PC-9 (cell line): ENCODE data around the gene SHISA5. TPM values are rescaled to one million over a fixed set of nuclear protein-coding genes. Genes with fewer than 3 reads are reported as not detected.

Experiments used
- BruUV-seq: library from RNA; stranded (reverse); fragments of 400-500 nt; replicated peaks from 2 replicates; lab custom pipeline; 2021; lab: Mats Ljungman, UMichigan
- CTCF ChIA-PET: fragments of 300-600 bp; sonication (Branson Sonifier 250); formaldehyde crosslinking; loops from one replicate; lab custom pipeline; 2022; ENCODE audit warnings: antibody characterized with exemption; lab: Charles Lee
- POLR2A ChIA-PET: fragments of 300-600 bp; sonication (Branson Sonifier 250); formaldehyde crosslinking; loops from one replicate; lab custom pipeline; 2022; ENCODE audit warnings: antibody characterized with exemption; ENCODE audit not compliant: unreplicated experiment; lab: Charles Lee
- DNase-seq, 2 experiments: peaks; one replicate each; pipeline versions ENCODE4 v3.0.0 to v3.0.0-alpha.2; 2015 to 2022; ENCODE audit warnings: mixed read lengths in 1 of 2
- H2AFZ ChIP-seq: fragments of 200-600 bp; sonication (generic); 2 replicates; pipeline ENCODE4 v1.8.1; 2017; ENCODE audit warnings: antibody characterized with exemption
- H3F3A ChIP-seq: fragments of 200-600 bp; sonication (generic); 2 replicates; pipeline ENCODE4 v1.8.1; 2017; ENCODE audit warnings: antibody characterized with exemption, mild to moderate bottlenecking, low read depth; ENCODE audit not compliant: insufficient read depth
- H3K27ac ChIP-seq: fragments of 200-600 bp; sonication (generic); 2 replicates; pipeline ENCODE4 v1.6.1; 2016; ENCODE audit warnings: mixed run types
- H3K27me3 ChIP-seq: fragments of 200-600 bp; sonication (generic); 2 replicates; pipeline ENCODE4 v1.6.1; 2016; ENCODE audit warnings: low read depth, mixed run types; ENCODE audit not compliant: insufficient read depth
- H3K36me3 ChIP-seq: fragments of 200-600 bp; sonication (generic); 2 replicates; pipeline ENCODE4 v1.6.1; 2016; ENCODE audit warnings: low read depth, mixed run types
- H3K4me1 ChIP-seq: fragments of 200-600 bp; sonication (generic); replicated peaks from 2 replicates; pipeline ENCODE4 v1.6.1; 2016; ENCODE audit warnings: mixed run types; ENCODE audit not compliant: insufficient read depth
- H3K4me2 ChIP-seq: fragments of 200-600 bp; sonication (generic); 2 replicates; pipeline ENCODE4 v1.6.1; 2017; ENCODE audit warnings: mixed run types
- H3K4me3 ChIP-seq: fragments of 200-600 bp; sonication (generic); 2 replicates; pipeline ENCODE4 v1.6.1; 2016; ENCODE audit warnings: mixed run types
- H3K79me2 ChIP-seq: fragments of 200-600 bp; sonication (generic); 2 replicates; pipeline ENCODE4 v1.6.1; 2017; ENCODE audit warnings: low read depth, mixed run types
- H3K9me2 ChIP-seq: fragments of 200-600 bp; sonication (generic); 2 replicates; pipeline ENCODE4 v1.8.1; 2017; ENCODE audit warnings: mild to moderate bottlenecking; ENCODE audit not compliant: insufficient read depth
- H3K9me3 ChIP-seq: fragments of 200-600 bp; sonication (generic); 2 replicates; pipeline ENCODE4 v1.8.1; 2016; ENCODE audit warnings: low read depth; ENCODE audit not compliant: insufficient read depth
- H4K20me1 ChIP-seq: fragments of 200-600 bp; sonication (generic); 2 replicates; pipeline ENCODE4 v1.8.1; 2017; ENCODE audit not compliant: insufficient read depth
- EZH2 ChIP-seq: fragments of 200-600 bp; sonication (generic); IDR thresholded peaks from 2 replicates; pipeline ENCODE4 v1.8.0; 2017; ENCODE audit warnings: antibody characterized with exemption, low read depth
- intact Hi-C: fragments of 100-400 bp; cut with micrococcal nuclease; formaldehyde crosslinking; loops from one replicate; pipeline ENCODE4 v1.10.0; 2022; ENCODE audit not compliant: unreplicated experiment
- total RNA-seq: library from RNA; stranded (reverse); gene quantifications from 2 replicates; pipeline ENCODE4 v1.2.3, GENCODE V29; 2021
- TF ChIP-seq, protein P1 (sequence below): fragments of 200-600 bp; sonication (generic); conservative IDR thresholded peaks from 2 replicates; pipeline ENCODE4 v1.6.1; 2017; ENCODE audit warnings: mixed run types, antibody characterized with exemption, mild to moderate bottlenecking, moderate library complexity

SHISA5 gene
- total RNA-seq, 1 experiment from 2014 or later, result 133 TPM

DNA sequence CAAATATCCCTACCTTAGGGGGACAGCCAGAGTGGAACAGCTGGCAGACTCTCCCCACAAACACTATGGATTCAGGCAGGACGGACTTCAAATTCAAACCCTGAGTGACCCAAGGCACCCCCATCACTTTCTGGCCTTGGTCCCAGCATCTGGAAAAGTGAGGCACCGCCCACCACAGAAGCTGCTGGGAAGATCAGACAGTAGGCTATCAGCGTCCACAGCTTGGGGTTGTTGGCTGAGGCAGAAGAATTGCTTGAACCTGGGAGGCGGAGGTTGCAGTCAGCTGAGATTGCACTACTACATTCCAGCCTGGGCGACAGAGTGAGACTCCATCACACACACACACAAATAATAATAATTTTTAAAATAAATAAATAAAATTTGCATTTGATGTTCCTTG lies 44.2 kb upstream of the SHISA5 start:
- no peaks in the 10 kb centered on the region for H3K36me3 ChIP-seq
- no TSS peak for BruUV-seq

DNA sequence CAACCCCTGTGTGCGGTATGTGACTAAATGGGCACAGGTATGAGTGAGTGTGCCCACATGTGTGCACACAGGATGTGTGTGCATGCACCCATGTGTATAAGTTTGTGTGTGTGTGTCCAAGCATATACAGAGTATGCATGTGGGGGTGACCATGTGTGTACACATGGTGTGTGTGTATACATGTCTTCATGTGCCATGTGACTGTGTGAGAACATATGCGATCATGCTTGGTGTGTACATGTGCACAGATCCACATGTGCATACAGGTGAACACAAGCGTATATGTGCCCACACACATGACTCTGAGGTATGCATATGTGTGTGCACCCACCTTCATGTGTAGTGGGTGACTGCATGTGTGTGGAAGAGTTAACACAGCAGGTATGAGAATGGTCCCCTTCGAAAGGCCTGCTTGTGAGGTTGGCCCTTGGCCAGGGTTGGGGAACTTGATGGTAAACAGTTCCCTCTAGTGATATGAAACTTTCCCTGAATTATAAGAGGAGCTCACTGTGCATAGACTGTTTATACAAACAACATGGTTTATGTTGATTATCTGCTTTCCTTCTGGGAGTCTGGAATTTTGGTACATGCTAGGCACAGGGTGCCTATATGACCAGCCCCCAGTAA lies 42.3 kb upstream of the SHISA5 start:
- POLR2A ChIA-PET, result no interaction called here
- Histone ChIP-seq H3K4me1 (peaks cover 21% of the 10 kb centered on the region), H3F3A (no peaks in the 10 kb centered on the region), H2AFZ (no peak overlapping the region), H3K9me2 (no peaks in the 10 kb centered on the region), H3K36me3 (no peaks in the 10 kb centered on the region), H4K20me1 (no peaks in the 10 kb centered on the region), H3K4me3 (no peak overlapping the region), H3K27me3 (no peaks in the 10 kb centered on the region), H3K79me2 (no peaks in the 10 kb centered on the region), H3K27ac (no peak overlapping the region), H3K4me2 (no peak overlapping the region), H3K9me3 (no peaks in the 10 kb centered on the region)
- no peak for TF ChIP-seq EZH2
- TF ChIP-seq, protein P1, sequence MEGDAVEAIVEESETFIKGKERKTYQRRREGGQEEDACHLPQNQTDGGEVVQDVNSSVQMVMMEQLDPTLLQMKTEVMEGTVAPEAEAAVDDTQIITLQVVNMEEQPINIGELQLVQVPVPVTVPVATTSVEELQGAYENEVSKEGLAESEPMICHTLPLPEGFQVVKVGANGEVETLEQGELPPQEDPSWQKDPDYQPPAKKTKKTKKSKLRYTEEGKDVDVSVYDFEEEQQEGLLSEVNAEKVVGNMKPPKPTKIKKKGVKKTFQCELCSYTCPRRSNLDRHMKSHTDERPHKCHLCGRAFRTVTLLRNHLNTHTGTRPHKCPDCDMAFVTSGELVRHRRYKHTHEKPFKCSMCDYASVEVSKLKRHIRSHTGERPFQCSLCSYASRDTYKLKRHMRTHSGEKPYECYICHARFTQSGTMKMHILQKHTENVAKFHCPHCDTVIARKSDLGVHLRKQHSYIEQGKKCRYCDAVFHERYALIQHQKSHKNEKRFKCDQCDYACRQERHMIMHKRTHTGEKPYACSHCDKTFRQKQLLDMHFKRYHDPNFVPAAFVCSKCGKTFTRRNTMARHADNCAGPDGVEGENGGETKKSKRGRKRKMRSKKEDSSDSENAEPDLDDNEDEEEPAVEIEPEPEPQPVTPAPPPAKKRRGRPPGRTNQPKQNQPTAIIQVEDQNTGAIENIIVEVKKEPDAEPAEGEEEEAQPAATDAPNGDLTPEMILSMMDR, result no peak; the same call in 1 of the 2 replicates
- CTCF ChIA-PET, result interaction anchor here (0.6 kb wide), 1 partner anchor 145 kb away, joined by 4 read pairs; no protein-coding TSS in a partner anchor
- no peak for DNase-seq
- BruUV-seq, result no TSS peak
- intact Hi-C loops, result loop anchor here (5.0 kb wide), 1 partner anchor 354 kb away; no protein-coding TSS in a partner anchor

More for the DNA sequence above, 44.2 kb upstream of the SHISA5 start:
- Histone ChIP-seq H3K79me2 (no peaks in the 10 kb centered on the region), H3F3A (no peaks in the 10 kb centered on the region), H3K4me2 (no peak overlapping the region), H3K4me1 (peaks cover 12% of the 10 kb centered on the region), H3K9me2 (no peaks in the 10 kb centered on the region), H3K4me3 (no peak overlapping the region), H3K27ac (no peak overlapping the region), H3K9me3 (no peaks in the 10 kb centered on the region), H2AFZ (no peak overlapping the region), H4K20me1 (no peaks in the 10 kb centered on the region), H3K27me3 (no peaks in the 10 kb centered on the region)
- intact Hi-C loops, result loop anchor here (1.0 to 5.0 kb wide), 2 partner anchors 83 to 356 kb away; no protein-coding TSS in a partner anchor
- TF ChIP-seq, protein P1, result no peak
- no peak for TF ChIP-seq EZH2
- ChIA-PET POLR2A (interaction anchor here (0.6 to 0.7 kb wide), 2 partner anchors 188 to 1674 kb away, joined by 3 to 4 read pairs; no protein-coding TSS in a partner anchor), CTCF (no interaction called here)
- no peak for DNase-seq

- Histone ChIP-seq H3K79me2 (no peaks in the 10 kb centered on the region), H3K9me3 (no peaks in the 10 kb centered on the region), H2AFZ (no peak overlapping the region), H3K9me2 (no peaks in the 10 kb centered on the region), H3K27me3 (no peaks in the 10 kb centered on the region), H3F3A (no peaks in the 10 kb centered on the region), H3K4me1 (peaks cover 21% of the 10 kb centered on the region), H4K20me1 (no peaks in the 10 kb centered on the region), H3K4me3 (no peak overlapping the region), H3K36me3 (no peaks in the 10 kb centered on the region), H3K27ac (no peak overlapping the region), H3K4me2 (no peak overlapping the region)
- CTCF ChIA-PET, result no interaction called here
- POLR2A ChIA-PET, result no interaction called here
- BruUV-seq, result no TSS peak
- TF ChIP-seq, protein P1, result no peak
- no peak for TF ChIP-seq EZH2
- no peak for DNase-seq
- intact Hi-C loops, result no loop called here
Observed at GRCh38 chr3:48544141-48544540, 40.2 kb upstream of the SHISA5 start.
